ENCODE measurements around the gene ABHD1.

DNA sequence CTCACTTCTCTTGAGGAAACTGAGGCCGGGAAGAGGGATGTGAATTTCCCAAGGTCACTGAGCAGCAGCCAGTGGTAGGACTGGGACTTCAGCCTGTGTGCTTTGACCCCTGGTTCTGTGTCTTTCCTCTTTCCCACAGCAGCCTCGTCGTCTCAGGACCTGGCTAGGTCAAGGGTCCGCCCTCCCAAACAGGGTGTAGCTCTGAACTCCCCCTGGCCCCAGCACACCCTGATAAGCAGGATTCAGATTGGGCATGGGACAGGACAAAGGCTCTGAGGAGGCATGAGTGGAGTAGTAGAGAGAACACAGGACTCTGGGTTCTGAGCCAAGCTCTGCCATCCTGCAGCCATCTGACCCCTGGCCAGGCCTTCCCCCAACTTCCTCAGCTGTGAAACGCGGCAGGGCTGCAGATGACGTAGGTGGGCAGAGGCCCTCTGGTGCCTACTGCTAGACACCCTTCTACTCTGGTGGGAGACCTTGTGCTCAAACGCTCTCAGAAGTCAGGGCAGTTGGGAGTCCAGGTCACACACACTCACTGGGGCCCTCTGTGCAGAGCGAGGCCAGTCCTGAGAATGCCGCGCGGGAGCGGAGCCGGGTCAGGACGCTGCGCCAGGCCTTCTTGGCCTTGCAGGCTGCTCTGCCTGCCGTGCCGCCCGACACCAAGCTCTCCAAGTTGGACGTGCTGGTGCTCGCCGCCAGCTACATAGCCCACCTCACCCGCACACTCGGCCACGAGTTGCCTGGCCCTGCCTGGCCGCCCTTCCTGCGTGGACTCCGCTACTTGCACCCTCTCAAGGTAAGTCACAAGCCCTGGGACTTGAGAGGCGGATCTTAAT lies 26.2 kb downstream of the ABHD1 start:
- TF ChIP-seq, protein P1, sequence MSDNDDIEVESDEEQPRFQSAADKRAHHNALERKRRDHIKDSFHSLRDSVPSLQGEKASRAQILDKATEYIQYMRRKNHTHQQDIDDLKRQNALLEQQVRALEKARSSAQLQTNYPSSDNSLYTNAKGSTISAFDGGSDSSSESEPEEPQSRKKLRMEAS (IDR thresholded peaks at IDR 0.05; ENCODE audit: insufficient read depth, insufficient read length): no peak
- no peak for TF ChIP-seq POLR2A (IDR thresholded peaks at IDR 0.05; ENCODE audit: low read depth, low read length)
- TF ChIP-seq, protein P2, sequence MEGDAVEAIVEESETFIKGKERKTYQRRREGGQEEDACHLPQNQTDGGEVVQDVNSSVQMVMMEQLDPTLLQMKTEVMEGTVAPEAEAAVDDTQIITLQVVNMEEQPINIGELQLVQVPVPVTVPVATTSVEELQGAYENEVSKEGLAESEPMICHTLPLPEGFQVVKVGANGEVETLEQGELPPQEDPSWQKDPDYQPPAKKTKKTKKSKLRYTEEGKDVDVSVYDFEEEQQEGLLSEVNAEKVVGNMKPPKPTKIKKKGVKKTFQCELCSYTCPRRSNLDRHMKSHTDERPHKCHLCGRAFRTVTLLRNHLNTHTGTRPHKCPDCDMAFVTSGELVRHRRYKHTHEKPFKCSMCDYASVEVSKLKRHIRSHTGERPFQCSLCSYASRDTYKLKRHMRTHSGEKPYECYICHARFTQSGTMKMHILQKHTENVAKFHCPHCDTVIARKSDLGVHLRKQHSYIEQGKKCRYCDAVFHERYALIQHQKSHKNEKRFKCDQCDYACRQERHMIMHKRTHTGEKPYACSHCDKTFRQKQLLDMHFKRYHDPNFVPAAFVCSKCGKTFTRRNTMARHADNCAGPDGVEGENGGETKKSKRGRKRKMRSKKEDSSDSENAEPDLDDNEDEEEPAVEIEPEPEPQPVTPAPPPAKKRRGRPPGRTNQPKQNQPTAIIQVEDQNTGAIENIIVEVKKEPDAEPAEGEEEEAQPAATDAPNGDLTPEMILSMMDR (IDR thresholded peaks at IDR 0.05; ENCODE audit: extremely low read depth in 1 of 2, insufficient read depth in 1 of 2, low read depth in 1 of 2, low read length in 2 of 2): no peak

Data from endothelial cell of umbilical vein (primary cell).